ENCODE measurements around the gene SMG6.
A peak's percentile ranks its signal among the peaks of the same experiment; 100 is the strongest.

The SMG6 gene

GRCh38 chr17:2028234-2028614, 275.4 kb downstream of the SMG6 start:
- H3K9me3 ChIP-seq (ENCODE audit: control insufficient read depth, low read length): no peaks in the 10 kb centered on the region
- H3K27ac ChIP-seq (ENCODE audit: insufficient read depth, low read depth, low read length, poor library complexity, severe bottlenecking): no peak overlapping the region
- H3K4me1 ChIP-seq (ENCODE audit: control insufficient read depth, insufficient read depth, low read length): peaks cover 17% of the 10 kb centered on the region
- peaks cover 63% of the 10 kb centered on the region for H3K27me3 ChIP-seq (ENCODE audit: control insufficient read depth, insufficient read depth, low read length, poor library complexity, severe bottlenecking)
- whole genome bisulfite sequencing, 2 experiments: 82 to 91% methylated on average over 5 of the region's 5 CpGs
- H3K4me3 ChIP-seq (ENCODE audit: insufficient read depth, low read depth, low read length): no peak overlapping the region
- no peaks in the 10 kb centered on the region for H3K36me3 ChIP-seq (ENCODE audit: control insufficient read depth, insufficient read depth, low read length)

- Histone ChIP-seq H3K36me3 (ENCODE audit: control insufficient read depth, insufficient read depth, low read length) (no peaks in the 10 kb centered on the region), H3K4me3 (ENCODE audit: insufficient read depth, low read depth, low read length) (no peak overlapping the region), H3K27ac (ENCODE audit: insufficient read depth, low read depth, low read length, poor library complexity, severe bottlenecking) (no peak overlapping the region), H3K4me1 (ENCODE audit: control insufficient read depth, insufficient read depth, low read length) (peaks cover 22% of the 10 kb centered on the region), H3K9me3 (ENCODE audit: control insufficient read depth, low read length) (no peaks in the 10 kb centered on the region), H3K27me3 (ENCODE audit: control insufficient read depth, insufficient read depth, low read length, poor library complexity, severe bottlenecking) (peaks cover 67% of the 10 kb centered on the region)
- WGBS, 2 experiments: 89 to 90% methylated on average over 11 of the region's 11 CpGs
Observed at GRCh38 chr17:2027528-2028233, 275.9 kb downstream of the SMG6 start.

GRCh38 chr17:2025622-2026309, 277.8 kb downstream of the SMG6 start:
- WGBS, 2 experiments: 2% methylated on average over 55 of the region's 55 CpGs
- H3K27ac ChIP-seq (ENCODE audit: insufficient read depth, low read depth, low read length, poor library complexity, severe bottlenecking): no peak overlapping the region
- H3K9me3 ChIP-seq (ENCODE audit: control insufficient read depth, low read length): no peaks in the 10 kb centered on the region
- H3K27me3 ChIP-seq (ENCODE audit: control insufficient read depth, insufficient read depth, low read length, poor library complexity, severe bottlenecking): peaks cover 71% of the 10 kb centered on the region
- H3K4me3 ChIP-seq (ENCODE audit: insufficient read depth, low read depth, low read length): peak overlapping the region; percentile 58
- H3K36me3 ChIP-seq (ENCODE audit: control insufficient read depth, insufficient read depth, low read length): no peaks in the 10 kb centered on the region
- peaks cover 23% of the 10 kb centered on the region for H3K4me1 ChIP-seq (ENCODE audit: control insufficient read depth, insufficient read depth, low read length)

GRCh38 chr17:2025220-2025621, 278.4 kb downstream of the SMG6 start, which contains the start of gene RTN4RL1:
TSS of gene RTN4RL1 (minus strand) at chr17:2025334. CDS start at chr17:2024865, 469 bp downstream.
- H3K4me1 ChIP-seq (ENCODE audit: control insufficient read depth, insufficient read depth, low read length): peaks cover 21% of the 10 kb centered on the region
- no peak within 1 kb of the TSS for H3K27ac ChIP-seq (ENCODE audit: insufficient read depth, low read depth, low read length, poor library complexity, severe bottlenecking)
- peak within 1 kb of the TSS; percentile 58 for H3K4me3 ChIP-seq (ENCODE audit: insufficient read depth, low read depth, low read length)
- no peaks in the 10 kb centered on the region for H3K36me3 ChIP-seq (ENCODE audit: control insufficient read depth, insufficient read depth, low read length)
- H3K9me3 ChIP-seq (ENCODE audit: control insufficient read depth, low read length): no peaks in the 10 kb centered on the region
- peaks cover 74% of the 10 kb centered on the region for H3K27me3 ChIP-seq (ENCODE audit: control insufficient read depth, insufficient read depth, low read length, poor library complexity, severe bottlenecking)
- WGBS, 2 experiments: 0% methylated on average over 47 of the region's 47 CpGs

GRCh38 chr17:2024572-2025219, 278.9 kb downstream of the SMG6 start:
- Histone ChIP-seq H3K27me3 (ENCODE audit: control insufficient read depth, insufficient read depth, low read length, poor library complexity, severe bottlenecking) (peaks cover 80% of the 10 kb centered on the region), H3K27ac (ENCODE audit: insufficient read depth, low read depth, low read length, poor library complexity, severe bottlenecking) (no peak overlapping the region), H3K36me3 (ENCODE audit: control insufficient read depth, insufficient read depth, low read length) (no peaks in the 10 kb centered on the region), H3K4me3 (ENCODE audit: insufficient read depth, low read depth, low read length) (peak overlapping the region; percentile 58), H3K9me3 (ENCODE audit: control insufficient read depth, low read length) (no peaks in the 10 kb centered on the region), H3K4me1 (ENCODE audit: control insufficient read depth, insufficient read depth, low read length) (peaks cover 21% of the 10 kb centered on the region)
- 1% methylated on average over 73 of the region's 73 CpGs for WGBS, 2 experiments

- Histone ChIP-seq H3K36me3 (ENCODE audit: control insufficient read depth, insufficient read depth, low read length) (no peaks in the 10 kb centered on the region), H3K9me3 (ENCODE audit: control insufficient read depth, low read length) (no peaks in the 10 kb centered on the region), H3K4me1 (ENCODE audit: control insufficient read depth, insufficient read depth, low read length) (peaks cover 20% of the 10 kb centered on the region), H3K27me3 (ENCODE audit: control insufficient read depth, insufficient read depth, low read length, poor library complexity, severe bottlenecking) (peaks cover 80% of the 10 kb centered on the region), H3K27ac (ENCODE audit: insufficient read depth, low read depth, low read length, poor library complexity, severe bottlenecking) (no peak overlapping the region), H3K4me3 (ENCODE audit: insufficient read depth, low read depth, low read length) (peak overlapping the region; percentile 58)
- 1 to 2% methylated on average over 85 of the region's 85 CpGs for WGBS, 2 experiments
Observed at GRCh38 chr17:2023692-2024571, 279.7 kb downstream of the SMG6 start.

- WGBS, 2 experiments: 36 to 37% methylated on average over 16 of the region's 16 CpGs
Observed at GRCh38 chr17:2023256-2023655, 280.3 kb downstream of the SMG6 start.

GRCh38 chr17:2022647-2023240, 280.8 kb downstream of the SMG6 start:
- peaks cover 15% of the 10 kb centered on the region for H3K4me1 ChIP-seq (ENCODE audit: control insufficient read depth, insufficient read depth, low read length)
- H3K4me3 ChIP-seq (ENCODE audit: insufficient read depth, low read depth, low read length): no peak overlapping the region
- H3K27ac ChIP-seq (ENCODE audit: insufficient read depth, low read depth, low read length, poor library complexity, severe bottlenecking): no peak overlapping the region
- no peaks in the 10 kb centered on the region for H3K9me3 ChIP-seq (ENCODE audit: control insufficient read depth, low read length)
- no peaks in the 10 kb centered on the region for H3K36me3 ChIP-seq (ENCODE audit: control insufficient read depth, insufficient read depth, low read length)
- 85% methylated on average over 15 of the region's 15 CpGs for WGBS, 2 experiments
- peaks cover 70% of the 10 kb centered on the region for H3K27me3 ChIP-seq (ENCODE audit: control insufficient read depth, insufficient read depth, low read length, poor library complexity, severe bottlenecking)

More at GRCh38 chr17:2023256-2023655, 280.3 kb downstream of the SMG6 start:
- Histone ChIP-seq H3K27me3 (ENCODE audit: control insufficient read depth, insufficient read depth, low read length, poor library complexity, severe bottlenecking) (peaks cover 75% of the 10 kb centered on the region), H3K4me1 (ENCODE audit: control insufficient read depth, insufficient read depth, low read length) (peaks cover 17% of the 10 kb centered on the region), H3K27ac (ENCODE audit: insufficient read depth, low read depth, low read length, poor library complexity, severe bottlenecking) (no peak overlapping the region), H3K9me3 (ENCODE audit: control insufficient read depth, low read length) (no peaks in the 10 kb centered on the region), H3K36me3 (ENCODE audit: control insufficient read depth, insufficient read depth, low read length) (no peaks in the 10 kb centered on the region), H3K4me3 (ENCODE audit: insufficient read depth, low read depth, low read length) (no peak overlapping the region)

- Histone ChIP-seq H3K36me3 (ENCODE audit: control insufficient read depth, insufficient read depth, low read length) (no peaks in the 10 kb centered on the region), H3K4me1 (ENCODE audit: control insufficient read depth, insufficient read depth, low read length) (peaks cover 15% of the 10 kb centered on the region), H3K9me3 (ENCODE audit: control insufficient read depth, low read length) (no peaks in the 10 kb centered on the region), H3K27ac (ENCODE audit: insufficient read depth, low read depth, low read length, poor library complexity, severe bottlenecking) (no peak overlapping the region), H3K27me3 (ENCODE audit: control insufficient read depth, insufficient read depth, low read length, poor library complexity, severe bottlenecking) (peaks cover 50% of the 10 kb centered on the region), H3K4me3 (ENCODE audit: insufficient read depth, low read depth, low read length) (no peak overlapping the region)
- 78% methylated on average over 8 of the region's 8 CpGs for WGBS, 2 experiments
Observed at GRCh38 chr17:2020721-2021120, 282.9 kb downstream of the SMG6 start.

All from ectodermal cell (in vitro differentiated cells).